ENCODE data around the gene HGF. TPM values are rescaled to one million over a fixed set of nuclear protein-coding genes. Genes with fewer than 3 reads are reported as not detected.

Gene HGF
- total RNA-seq, 4 donors from 2014 or later = 4.7 to 13.6 (median 8.5) TPM

GRCh38 chr7:81665236-81665635 lies 104.6 kb downstream of the HGF start:
- H3K4me3 ChIP-seq = no peak overlapping the region
- H3K27me3 ChIP-seq = no peaks in the 10 kb centered on the region
- H3K9me3 ChIP-seq = no peaks in the 10 kb centered on the region
- no peak for ATAC-seq
- H3K27ac ChIP-seq = no peak overlapping the region
- H3K36me3 ChIP-seq = no peaks in the 10 kb centered on the region
- no peaks in the 10 kb centered on the region for H3K4me1 ChIP-seq
- TF ChIP-seq POLR2A (IDR thresholded peaks at IDR 0.05) (no peak), POLR2AphosphoS5 (IDR thresholded peaks at IDR 0.05) (no peak), CTCF (IDR thresholded peaks at IDR 0.05) (no peak), EP300 (IDR thresholded peaks at IDR 0.05) (no peak)
- WGBS, 2 donors (ENCODE audit: low coverage in 1 of 2) = 85 to 86% methylated on average over 1 to 3 of the region's 3 CpGs

GRCh38 chr7:81664304-81664703 lies 105.5 kb downstream of the HGF start:
- no peak for ATAC-seq
- Histone ChIP-seq H3K36me3 (no peaks in the 10 kb centered on the region), H3K27ac (no peak overlapping the region), H3K9me3 (no peaks in the 10 kb centered on the region), H3K4me1 (no peaks in the 10 kb centered on the region), H3K27me3 (no peaks in the 10 kb centered on the region), H3K4me3 (no peak overlapping the region)
- 56 to 64% methylated on average over 3 of the region's 3 CpGs for WGBS, 2 donors (ENCODE audit: low coverage in 1 of 2)
- TF ChIP-seq EP300 (IDR thresholded peaks at IDR 0.05) (no peak), POLR2A (IDR thresholded peaks at IDR 0.05) (no peak), CTCF (IDR thresholded peaks at IDR 0.05) (no peak), POLR2AphosphoS5 (IDR thresholded peaks at IDR 0.05) (no peak)

- H3K27me3 ChIP-seq = no peaks in the 10 kb centered on the region
- TF ChIP-seq POLR2AphosphoS5 (IDR thresholded peaks at IDR 0.05) (no peak), POLR2A (IDR thresholded peaks at IDR 0.05) (no peak), CTCF (IDR thresholded peaks at IDR 0.05) (no peak), EP300 (IDR thresholded peaks at IDR 0.05) (no peak)
- H3K9me3 ChIP-seq = no peaks in the 10 kb centered on the region
- H3K27ac ChIP-seq = no peak overlapping the region
- no peak overlapping the region for H3K4me3 ChIP-seq
- ATAC-seq = no peak
- WGBS, 2 donors (ENCODE audit: low coverage in 1 of 2) = 78 to 80% methylated on average over 1 of the region's 1 CpG
- no peaks in the 10 kb centered on the region for H3K36me3 ChIP-seq
- H3K4me1 ChIP-seq = no peaks in the 10 kb centered on the region
Observed at GRCh38 chr7:81662531-81662930, 107.3 kb downstream of the HGF start.

GRCh38 chr7:81659697-81660395 lies 110.0 kb downstream of the HGF start:
- no peaks in the 10 kb centered on the region for H3K27me3 ChIP-seq
- H3K27ac ChIP-seq = no peak overlapping the region
- H3K36me3 ChIP-seq = no peaks in the 10 kb centered on the region
- no peak for ATAC-seq
- WGBS, 2 donors (ENCODE audit: low coverage in 1 of 2) = 94% methylated on average over 3 of the region's 3 CpGs; no CpG with 5 or more reads in 1 of the 2 donors
- no peaks in the 10 kb centered on the region for H3K4me1 ChIP-seq
- H3K4me3 ChIP-seq = no peak overlapping the region
- H3K9me3 ChIP-seq = no peaks in the 10 kb centered on the region
- no peak for TF ChIP-seq POLR2A (IDR thresholded peaks at IDR 0.05)
- TF ChIP-seq POLR2AphosphoS5 (IDR thresholded peaks at IDR 0.05) = no peak
- no peak for TF ChIP-seq CTCF (IDR thresholded peaks at IDR 0.05)

GRCh38 chr7:81657551-81657950 lies 112.3 kb downstream of the HGF start:
- no peaks in the 10 kb centered on the region for H3K36me3 ChIP-seq
- TF ChIP-seq POLR2A (IDR thresholded peaks at IDR 0.05) (no peak), EP300 (IDR thresholded peaks at IDR 0.05) (no peak), POLR2AphosphoS5 (IDR thresholded peaks at IDR 0.05) (no peak), CTCF (IDR thresholded peaks at IDR 0.05) (no peak)
- ATAC-seq = no peak
- no peak overlapping the region for H3K4me3 ChIP-seq
- H3K27ac ChIP-seq = no peak overlapping the region
- no peaks in the 10 kb centered on the region for H3K27me3 ChIP-seq
- peaks cover 0 to 10% (median 0%) of the 10 kb centered on the region in 3 donors for H3K9me3 ChIP-seq
- no peaks in the 10 kb centered on the region for H3K4me1 ChIP-seq

Measured in gastroesophageal sphincter (tissue), 4 donors.